Testis (tissue), 2 donors: ENCODE results near the gene OR8D1.

Experiments used
- POLR2A ChIP-seq: fragments of 450-650 bp; IDR thresholded peaks from one replicate; pipeline ENCODE4 v1.6.1; 2017; ENCODE audit warnings: antibody characterized with exemption, mild to moderate bottlenecking, moderate library complexity
- TF ChIP-seq, protein P1 (sequence below), 3 experiments: fragments of 450-650 bp in 2 of 3; fragments of 200-600 bp in 1 of 3; sonication (generic) in 1 of 3; IDR thresholded peaks; one replicate each; pipeline ENCODE4 v1.5.1; 2016 to 2019; ENCODE audit warnings: antibody characterized with exemption in 3 of 3, mild to moderate bottlenecking in 2 of 3, moderate library complexity in 1 of 3

DNA sequence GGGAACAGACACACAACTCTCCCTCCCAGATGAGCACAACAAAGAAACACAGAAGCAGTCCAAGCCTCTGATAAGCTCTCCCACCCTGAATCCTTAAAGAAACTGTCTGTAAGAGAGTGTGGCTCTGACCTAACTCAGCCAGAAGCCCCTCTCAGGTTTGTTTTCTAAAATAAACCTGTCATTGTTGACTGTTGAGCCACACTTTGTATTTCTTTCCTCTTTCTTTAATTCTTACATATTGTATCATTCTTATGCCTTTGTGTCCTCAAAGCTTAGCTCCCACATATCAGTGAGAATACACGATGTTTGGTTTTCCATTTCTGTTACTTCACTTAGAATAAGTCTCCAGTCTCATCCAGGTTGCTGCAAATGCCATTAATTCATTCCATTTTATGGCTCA, 14.0 kb upstream of the OR8D1 start:
- TF ChIP-seq, protein P1, sequence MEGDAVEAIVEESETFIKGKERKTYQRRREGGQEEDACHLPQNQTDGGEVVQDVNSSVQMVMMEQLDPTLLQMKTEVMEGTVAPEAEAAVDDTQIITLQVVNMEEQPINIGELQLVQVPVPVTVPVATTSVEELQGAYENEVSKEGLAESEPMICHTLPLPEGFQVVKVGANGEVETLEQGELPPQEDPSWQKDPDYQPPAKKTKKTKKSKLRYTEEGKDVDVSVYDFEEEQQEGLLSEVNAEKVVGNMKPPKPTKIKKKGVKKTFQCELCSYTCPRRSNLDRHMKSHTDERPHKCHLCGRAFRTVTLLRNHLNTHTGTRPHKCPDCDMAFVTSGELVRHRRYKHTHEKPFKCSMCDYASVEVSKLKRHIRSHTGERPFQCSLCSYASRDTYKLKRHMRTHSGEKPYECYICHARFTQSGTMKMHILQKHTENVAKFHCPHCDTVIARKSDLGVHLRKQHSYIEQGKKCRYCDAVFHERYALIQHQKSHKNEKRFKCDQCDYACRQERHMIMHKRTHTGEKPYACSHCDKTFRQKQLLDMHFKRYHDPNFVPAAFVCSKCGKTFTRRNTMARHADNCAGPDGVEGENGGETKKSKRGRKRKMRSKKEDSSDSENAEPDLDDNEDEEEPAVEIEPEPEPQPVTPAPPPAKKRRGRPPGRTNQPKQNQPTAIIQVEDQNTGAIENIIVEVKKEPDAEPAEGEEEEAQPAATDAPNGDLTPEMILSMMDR (IDR thresholded peaks at IDR 0.05), result no peak
- TF ChIP-seq POLR2A, result no peak
